ENCODE measurements around the gene KLF2.
A peak's percentile ranks its signal among the peaks of the same experiment; 100 is the strongest.

KLF2 gene

GRCh38 chr19:16355293-16356043, 30.8 kb downstream of the KLF2 start:
- Mint-ChIP-seq H3K4me1 (peaks cover 93% of the 10 kb centered on the region), H3K27ac (no peak overlapping the region), H3K4me3 (peak overlapping the region; percentile 43), H3K9me3 (no peaks in the 10 kb centered on the region), H3K27me3 (peaks cover 17% of the 10 kb centered on the region), H3K36me3 (peaks cover 49% of the 10 kb centered on the region)
- DNase-seq = no peak
- CTCF ChIA-PET = interaction anchor here (0.7 to 1.2 kb wide), 2 partner anchors 27 to 31 kb away, joined by 3 read pairs; no protein-coding TSS in a partner anchor

DNA sequence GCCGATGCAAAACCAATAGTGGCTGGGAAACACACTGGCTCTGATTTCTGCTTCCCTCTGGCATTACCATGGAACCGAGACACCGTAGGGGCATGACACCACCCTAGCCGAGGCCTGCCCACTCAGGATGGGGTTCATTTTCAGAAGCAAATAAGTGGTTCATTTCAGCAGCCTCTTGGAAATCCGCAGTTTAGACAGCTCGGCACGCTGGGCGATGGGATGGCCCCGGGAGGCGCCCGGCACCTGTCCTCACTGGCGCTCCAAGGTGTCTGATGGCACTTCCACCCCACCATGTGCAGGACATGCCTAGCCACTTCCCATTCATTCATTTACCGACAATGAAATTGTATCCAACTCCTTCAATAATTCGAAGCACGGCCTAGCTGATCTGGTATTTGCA, 33.8 kb downstream of the KLF2 start:
- H3K27me3 Mint-ChIP-seq = peaks cover 22% of the 10 kb centered on the region
- H3K36me3 Mint-ChIP-seq = peaks cover 55% of the 10 kb centered on the region
- CTCF ChIA-PET = no interaction called here
- H3K4me3 Mint-ChIP-seq = no peak overlapping the region
- peak overlapping the region; percentile 90 for H3K27ac Mint-ChIP-seq
- peaks cover 96% of the 10 kb centered on the region for H3K4me1 Mint-ChIP-seq
- no peaks in the 10 kb centered on the region for H3K9me3 Mint-ChIP-seq
- no peak for DNase-seq

GRCh38 chr19:16359074-16359473, 34.4 kb downstream of the KLF2 start:
- no peak for DNase-seq
- H3K36me3 Mint-ChIP-seq = peaks cover 57% of the 10 kb centered on the region
- peak overlapping the region; percentile 21 for H3K4me3 Mint-ChIP-seq
- CTCF ChIA-PET = no interaction called here
- no peaks in the 10 kb centered on the region for H3K9me3 Mint-ChIP-seq
- H3K27me3 Mint-ChIP-seq = peaks cover 26% of the 10 kb centered on the region
- H3K27ac Mint-ChIP-seq = peak overlapping the region; percentile 90
- H3K4me1 Mint-ChIP-seq = peaks cover 97% of the 10 kb centered on the region

- no peak for DNase-seq
- peaks cover 30% of the 10 kb centered on the region for H3K27me3 Mint-ChIP-seq
- H3K36me3 Mint-ChIP-seq = peaks cover 54% of the 10 kb centered on the region
- H3K4me3 Mint-ChIP-seq = peak overlapping the region; percentile 51
- H3K4me1 Mint-ChIP-seq = peaks cover 96% of the 10 kb centered on the region
- no peaks in the 10 kb centered on the region for H3K9me3 Mint-ChIP-seq
- peak overlapping the region; percentile 90 for H3K27ac Mint-ChIP-seq
- CTCF ChIA-PET = interaction anchor here (1.0 to 1.9 kb wide), 2 partner anchors 11 to 23 kb away, joined by 4 to 5 read pairs; no protein-coding TSS in a partner anchor
Measured at GRCh38 chr19:16359964-16360363, 35.3 kb downstream of the KLF2 start.

GRCh38 chr19:16360738-16361137, 36.1 kb downstream of the KLF2 start:
- H3K4me3 Mint-ChIP-seq = peak overlapping the region; percentile 51

DNA sequence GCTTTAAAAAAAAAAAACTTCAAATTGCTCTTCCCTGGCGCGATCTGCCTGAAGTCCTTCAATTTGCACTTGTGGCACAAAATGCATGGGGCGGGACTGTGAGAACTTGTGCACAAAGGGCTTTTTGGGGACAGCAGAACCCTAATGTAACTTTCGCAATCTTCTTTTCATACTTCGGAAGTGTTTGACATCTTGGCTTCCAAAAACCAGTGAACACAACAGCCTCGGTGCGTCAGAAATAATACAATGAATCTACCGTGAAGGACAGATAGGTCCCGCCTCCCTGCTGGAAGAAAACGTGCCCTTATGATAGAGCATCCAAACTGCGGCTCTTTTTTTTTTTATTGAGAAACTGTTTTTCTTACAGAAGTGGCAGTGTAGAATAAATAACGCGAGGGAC, 36.6 kb downstream of the KLF2 start:
- Mint-ChIP-seq H3K27ac (peak overlapping the region; percentile 90), H3K36me3 (peaks cover 51% of the 10 kb centered on the region), H3K9me3 (no peaks in the 10 kb centered on the region), H3K4me3 (peak overlapping the region; percentile 51), H3K4me1 (peaks cover 97% of the 10 kb centered on the region), H3K27me3 (peaks cover 24% of the 10 kb centered on the region)
- no peak for DNase-seq
- CTCF ChIA-PET = interaction anchor here (0.6 to 1.9 kb wide), 2 partner anchors 16 to 22 kb away, joined by 3 to 5 read pairs; no protein-coding TSS in a partner anchor

More at GRCh38 chr19:16360738-16361137, 36.1 kb downstream of the KLF2 start:
- H3K4me1 Mint-ChIP-seq = peaks cover 97% of the 10 kb centered on the region
- no peaks in the 10 kb centered on the region for H3K9me3 Mint-ChIP-seq
- DNase-seq = no peak
- H3K27me3 Mint-ChIP-seq = peaks cover 24% of the 10 kb centered on the region
- peak overlapping the region; percentile 90 for H3K27ac Mint-ChIP-seq
- H3K36me3 Mint-ChIP-seq = peaks cover 51% of the 10 kb centered on the region
- CTCF ChIA-PET = interaction anchor here (0.6 to 1.9 kb wide), 2 partner anchors 16 to 22 kb away, joined by 3 to 5 read pairs; no protein-coding TSS in a partner anchor

- Mint-ChIP-seq H3K27ac (peak overlapping the region; percentile 90), H3K36me3 (peaks cover 46% of the 10 kb centered on the region), H3K4me1 (peaks cover 97% of the 10 kb centered on the region), H3K4me3 (no peak overlapping the region), H3K9me3 (no peaks in the 10 kb centered on the region), H3K27me3 (peaks cover 24% of the 10 kb centered on the region)
- CTCF ChIA-PET = interaction anchor here (1.2 kb wide), 1 partner anchor 23 kb away, joined by 5 read pairs; no protein-coding TSS in a partner anchor
- DNase-seq = no peak
Measured at GRCh38 chr19:16361926-16362325, 37.3 kb downstream of the KLF2 start.

- peak overlapping the region; percentile 52 for H3K27ac Mint-ChIP-seq
- H3K4me3 Mint-ChIP-seq = no peak overlapping the region
- peaks cover 38% of the 10 kb centered on the region for H3K36me3 Mint-ChIP-seq
- peaks cover 17% of the 10 kb centered on the region for H3K27me3 Mint-ChIP-seq
- CTCF ChIA-PET = interaction anchor here (0.6 to 1.2 kb wide), 2 partner anchors 24 to 35 kb away, joined by 3 to 5 read pairs; no protein-coding TSS in a partner anchor
- DNase-seq = no peak
- peaks cover 87% of the 10 kb centered on the region for H3K4me1 Mint-ChIP-seq
- no peaks in the 10 kb centered on the region for H3K9me3 Mint-ChIP-seq
Measured at GRCh38 chr19:16363133-16363851, 38.7 kb downstream of the KLF2 start.

GRCh38 chr19:16363852-16364230, 39.2 kb downstream of the KLF2 start:
- no peaks in the 10 kb centered on the region for H3K9me3 Mint-ChIP-seq
- CTCF ChIA-PET = no interaction called here
- peaks cover 34% of the 10 kb centered on the region for H3K36me3 Mint-ChIP-seq
- peaks cover 17% of the 10 kb centered on the region for H3K27me3 Mint-ChIP-seq
- DNase-seq = no peak
- no peak overlapping the region for H3K27ac Mint-ChIP-seq
- peaks cover 82% of the 10 kb centered on the region for H3K4me1 Mint-ChIP-seq
- no peak overlapping the region for H3K4me3 Mint-ChIP-seq

DNA sequence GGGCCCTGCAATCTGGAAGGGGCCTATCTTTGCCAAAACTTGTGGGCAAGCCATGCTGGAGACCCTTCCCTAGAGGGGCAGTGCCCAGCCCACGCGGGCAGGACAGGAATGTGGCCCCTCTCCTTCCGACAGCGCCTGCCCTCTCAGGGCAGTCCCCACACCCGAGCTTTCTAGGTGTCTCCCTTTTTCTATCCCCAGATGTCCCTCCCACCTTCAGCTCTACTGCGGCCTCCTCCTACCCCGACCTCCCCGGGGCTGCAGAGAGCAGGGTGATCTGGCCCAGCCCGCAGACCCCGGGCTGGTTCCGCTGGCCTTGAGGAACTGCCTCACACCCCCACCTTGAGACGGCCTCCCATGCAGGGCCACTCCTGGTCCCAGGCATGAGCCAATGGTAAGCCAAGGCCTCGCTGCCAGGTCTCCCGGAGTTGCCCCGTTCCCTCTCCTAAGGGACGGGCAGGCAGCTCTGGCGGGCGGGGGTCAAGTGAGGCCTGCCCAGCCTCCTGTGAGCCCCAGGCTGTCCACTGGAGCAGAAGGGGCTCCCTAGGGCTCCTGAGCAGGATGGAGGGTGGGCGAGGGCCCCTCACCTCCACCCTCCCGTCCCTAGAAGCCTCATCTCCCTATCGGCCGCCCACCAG, 39.7 kb downstream of the KLF2 start:
- no peak overlapping the region for H3K4me3 Mint-ChIP-seq
- H3K36me3 Mint-ChIP-seq = peaks cover 29% of the 10 kb centered on the region
- no peak overlapping the region for H3K27ac Mint-ChIP-seq
- H3K9me3 Mint-ChIP-seq = no peaks in the 10 kb centered on the region
- H3K4me1 Mint-ChIP-seq = peaks cover 77% of the 10 kb centered on the region
- H3K27me3 Mint-ChIP-seq = peaks cover 17% of the 10 kb centered on the region
- no peak for DNase-seq
- CTCF ChIA-PET = no interaction called here

DNA sequence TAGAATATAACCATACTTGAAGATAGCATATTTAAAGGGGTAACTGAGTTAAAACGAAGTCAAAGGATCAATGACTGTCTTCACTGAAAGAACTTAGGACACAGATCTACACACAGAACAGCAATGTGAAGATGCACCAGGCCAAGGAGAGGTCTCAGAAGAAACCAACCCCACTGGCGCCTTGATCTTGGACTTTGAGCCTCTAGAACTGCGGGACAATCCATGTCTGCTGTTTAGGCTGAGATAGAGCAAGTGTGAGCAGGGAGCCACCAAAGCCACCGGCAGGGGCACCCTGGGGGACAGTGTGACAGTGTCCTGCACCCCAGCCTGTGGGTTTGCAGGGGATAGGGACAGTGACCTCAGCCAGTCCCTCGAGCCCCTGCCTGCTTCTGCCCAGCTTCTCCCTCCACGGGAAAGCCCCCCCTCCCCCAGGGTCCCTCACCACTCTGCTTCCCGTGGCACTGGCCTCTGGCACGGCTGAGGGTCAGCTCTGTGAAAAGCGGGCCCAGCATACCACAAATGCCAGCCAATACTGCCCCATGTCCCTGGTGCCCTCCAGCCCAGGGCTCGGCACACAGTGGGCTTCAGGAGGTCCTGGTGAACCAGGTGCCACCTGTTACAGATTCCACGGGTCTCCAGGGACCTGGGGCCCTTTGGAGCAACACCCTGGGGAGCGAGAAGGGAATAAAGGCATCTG, 40.8 kb downstream of the KLF2 start:
- Mint-ChIP-seq H3K4me3 (peak overlapping the region; percentile 45), H3K36me3 (peaks cover 23% of the 10 kb centered on the region), H3K9me3 (no peaks in the 10 kb centered on the region), H3K27me3 (peaks cover 17% of the 10 kb centered on the region), H3K27ac (no peak overlapping the region), H3K4me1 (peaks cover 66% of the 10 kb centered on the region)
- peak; percentile 23 for DNase-seq
- CTCF ChIA-PET = interaction anchor here (0.6 to 1.7 kb wide), 4 partner anchors 8 to 35 kb away, joined by 3 to 6 read pairs (median 4); no protein-coding TSS in a partner anchor

DNA sequence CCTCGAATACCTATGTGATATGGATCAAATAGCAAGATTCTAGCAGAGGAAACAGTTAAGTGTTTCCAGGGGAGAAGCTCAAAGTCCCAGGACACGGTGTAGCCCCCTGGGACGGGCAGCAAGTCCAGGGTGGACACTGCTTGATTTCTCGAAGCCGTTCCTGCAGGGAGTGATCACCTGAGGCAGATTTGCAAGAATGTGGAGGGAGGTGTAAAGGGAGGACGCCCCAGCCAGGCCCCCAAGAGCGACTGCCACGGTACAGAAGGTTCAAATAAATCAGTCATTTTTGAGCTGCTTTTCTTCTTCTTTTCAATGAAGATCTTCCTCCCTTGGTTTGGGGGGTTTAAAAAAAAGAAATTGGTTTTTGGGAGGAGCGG, 41.4 kb downstream of the KLF2 start:
- no peak overlapping the region for H3K27ac Mint-ChIP-seq
- H3K9me3 Mint-ChIP-seq = no peaks in the 10 kb centered on the region
- H3K4me3 Mint-ChIP-seq = no peak overlapping the region
- CTCF ChIA-PET = interaction anchor here (0.6 to 1.7 kb wide), 7 partner anchors 8 to 119 kb away, joined by 3 to 6 read pairs (median 3); no protein-coding TSS in a partner anchor
- peak; percentile 48 for DNase-seq
- peaks cover 17% of the 10 kb centered on the region for H3K27me3 Mint-ChIP-seq
- peaks cover 26% of the 10 kb centered on the region for H3K36me3 Mint-ChIP-seq
- H3K4me1 Mint-ChIP-seq = peaks cover 60% of the 10 kb centered on the region

GRCh38 chr19:16366433-16367260, 42.0 kb downstream of the KLF2 start:
- Mint-ChIP-seq H3K9me3 (no peaks in the 10 kb centered on the region), H3K4me3 (no peak overlapping the region), H3K4me1 (peaks cover 54% of the 10 kb centered on the region), H3K36me3 (peaks cover 24% of the 10 kb centered on the region), H3K27me3 (peaks cover 17% of the 10 kb centered on the region), H3K27ac (no peak overlapping the region)
- peak; percentile 66 for DNase-seq
- CTCF ChIA-PET = interaction anchor here (0.6 to 1.7 kb wide), 9 partner anchors 8 to 119 kb away, joined by 3 to 6 read pairs (median 3); no protein-coding TSS in a partner anchor

Measured in activated naive CD4-positive, alpha-beta T cell treated with anti-CD3 and anti-CD28 coated beads, Interleukin-2, amount 10 ng/mL, durations not matched to agents 7 days and 5 days (primary cell).